Activated CD4-positive, alpha-beta T cell treated with anti-CD3 and anti-CD28 coated beads for 48 hours (primary cell): ENCODE measurements around the gene MELTF.

Source experiments
- DNase-seq: peaks from one replicate; pipeline ENCODE4 v3.0.0-alpha.2; 2020

The MELTF gene

DNA sequence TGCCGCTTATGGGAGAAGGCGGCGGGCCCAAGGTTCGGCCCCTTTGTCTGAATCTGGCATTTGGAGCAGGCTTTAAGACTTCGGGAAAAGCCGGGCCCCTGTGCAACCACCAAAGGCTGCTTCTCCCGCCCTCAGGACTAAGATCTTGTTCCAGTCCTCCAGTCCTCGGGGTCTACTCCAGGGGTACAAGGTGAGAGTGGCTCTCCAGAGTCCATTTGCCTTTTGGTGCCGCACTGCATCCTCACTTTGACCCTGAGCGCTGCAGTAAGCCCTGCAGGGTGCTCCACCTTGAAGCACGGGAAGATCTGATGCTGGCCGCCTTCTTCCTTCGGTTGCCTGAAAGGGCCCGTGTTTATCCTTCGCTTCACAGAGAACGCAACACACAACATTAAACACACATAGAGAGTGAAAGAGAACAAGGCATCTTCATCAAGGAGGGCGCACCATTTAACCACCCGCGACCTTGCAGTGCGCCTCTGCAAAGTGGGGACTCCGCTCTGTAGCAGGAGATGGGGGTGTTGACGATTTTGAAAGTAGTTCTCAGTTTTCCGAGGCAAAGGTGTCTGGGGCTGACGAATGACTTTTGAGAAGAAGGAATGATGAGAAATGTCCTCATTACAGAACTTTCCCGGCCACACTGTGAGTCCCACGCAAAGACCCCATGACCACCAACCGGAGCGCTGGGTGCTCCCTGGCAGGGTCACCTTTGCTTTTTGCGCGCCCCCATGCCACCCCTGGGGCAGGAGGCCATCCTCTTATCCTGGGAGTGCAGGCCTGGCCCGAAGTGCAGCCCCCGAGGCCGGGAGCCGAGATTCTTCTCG lies 62.0 kb downstream of the MELTF start:
- DNase-seq = no peak

DNA sequence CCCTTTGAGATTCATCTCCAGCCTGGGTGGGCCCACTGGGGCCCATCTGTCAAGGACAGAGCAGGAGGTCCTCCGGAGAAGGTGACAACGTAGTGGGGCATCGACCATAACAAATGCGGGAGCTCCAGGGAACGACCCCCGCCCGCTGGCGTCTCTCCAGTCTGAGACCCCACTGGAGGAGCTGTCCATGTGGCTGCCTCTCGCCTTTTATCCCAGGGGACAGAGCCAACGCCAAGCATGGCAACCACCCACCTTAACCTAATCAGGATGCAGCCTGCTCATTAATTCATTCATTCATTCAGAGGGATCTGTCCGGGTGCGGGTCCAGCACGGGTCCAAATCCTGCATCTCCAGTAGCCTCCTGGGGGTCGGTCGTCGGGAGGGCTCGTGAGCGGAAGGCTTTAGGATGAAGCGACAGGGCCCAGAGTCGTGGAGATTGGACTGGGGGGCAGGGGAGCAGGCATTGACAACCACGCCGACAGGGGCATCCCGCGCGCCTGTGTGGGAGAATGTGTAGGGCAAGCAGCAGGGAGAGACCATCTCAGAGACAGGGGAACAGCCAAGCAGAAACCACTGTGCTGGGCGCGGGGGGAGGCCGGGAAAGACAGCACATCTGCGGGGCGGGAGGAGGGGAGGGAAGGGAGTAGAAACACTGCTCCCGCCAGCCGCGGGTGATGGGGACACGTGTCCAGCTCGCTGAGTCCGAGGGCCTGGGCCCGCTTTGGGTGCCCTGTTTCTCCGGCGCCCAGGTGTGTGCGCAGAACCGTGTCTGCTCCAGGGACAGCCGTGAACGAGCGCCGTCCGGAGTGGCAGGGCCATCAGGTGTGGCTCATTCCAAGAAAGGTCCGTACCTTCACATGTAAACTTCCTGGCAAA lies 62.9 kb downstream of the MELTF start:
- no peak for DNase-seq

DNA sequence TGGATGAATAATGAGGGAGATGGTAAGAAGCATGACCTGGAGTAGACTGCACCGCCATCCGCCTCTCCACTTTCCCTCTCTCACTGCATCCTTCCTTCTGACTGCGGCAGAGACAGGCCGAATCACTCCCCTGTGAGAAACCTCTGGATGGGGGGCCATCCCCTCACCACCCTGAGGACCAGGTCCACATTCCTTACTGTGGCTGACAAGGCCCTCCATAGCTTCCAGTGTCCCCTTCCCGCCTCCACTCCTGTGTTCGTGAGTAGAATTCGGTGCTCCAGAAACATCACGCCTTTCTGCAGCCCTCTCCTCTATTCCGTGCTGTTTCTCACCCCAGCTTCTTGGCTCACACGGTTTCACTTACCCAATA lies 63.8 kb downstream of the MELTF start:
- DNase-seq = no peak

DNA sequence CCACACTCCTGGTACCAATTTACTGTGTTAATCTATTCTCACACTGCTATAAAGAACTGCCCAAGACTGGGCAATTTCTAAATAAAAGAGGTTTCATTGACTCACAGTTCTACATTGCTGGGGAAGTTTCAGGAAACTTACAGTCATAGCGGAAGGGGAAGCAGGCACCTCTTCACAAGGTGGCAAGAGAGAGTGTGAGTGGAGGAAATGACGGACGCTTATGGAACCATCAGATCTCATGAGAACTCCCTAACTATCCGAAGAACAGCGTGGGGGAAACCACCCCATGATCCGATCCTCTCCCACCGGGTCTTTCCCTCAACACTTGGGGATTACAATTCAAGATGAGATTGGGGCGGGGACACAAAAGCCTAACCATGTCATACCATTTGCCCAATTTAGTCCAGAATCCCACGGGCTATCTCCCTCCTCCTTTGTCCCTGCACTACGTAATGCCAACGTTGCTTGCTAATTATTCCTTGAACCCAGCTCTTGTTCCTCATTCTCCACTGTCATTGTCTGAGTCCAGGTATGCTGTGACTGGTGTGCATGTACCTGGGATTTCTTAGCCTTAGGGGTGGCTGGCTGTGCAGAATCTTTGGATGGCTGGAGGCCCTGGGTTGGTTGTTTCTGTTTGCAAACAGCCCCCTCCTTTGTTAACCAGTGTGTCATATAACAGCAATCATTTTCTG lies 64.4 kb downstream of the MELTF start:
- DNase-seq = no peak

DNA sequence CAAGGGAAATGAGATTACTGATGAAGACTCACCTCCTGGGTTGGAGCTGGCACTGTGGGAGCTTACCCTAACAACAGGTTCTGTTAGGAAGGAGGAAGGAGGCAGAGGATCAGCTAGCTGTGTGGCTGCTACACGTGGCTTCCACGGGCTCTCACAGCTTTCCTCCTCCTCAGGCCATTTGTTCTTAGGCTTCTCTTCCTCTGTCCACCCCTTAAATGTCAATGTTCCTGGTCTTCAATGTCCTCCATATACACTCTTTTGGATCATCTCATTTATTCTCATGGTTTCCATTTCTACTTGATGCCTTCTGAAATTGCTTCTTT lies 66.0 kb downstream of the MELTF start:
- no peak for DNase-seq

DNA sequence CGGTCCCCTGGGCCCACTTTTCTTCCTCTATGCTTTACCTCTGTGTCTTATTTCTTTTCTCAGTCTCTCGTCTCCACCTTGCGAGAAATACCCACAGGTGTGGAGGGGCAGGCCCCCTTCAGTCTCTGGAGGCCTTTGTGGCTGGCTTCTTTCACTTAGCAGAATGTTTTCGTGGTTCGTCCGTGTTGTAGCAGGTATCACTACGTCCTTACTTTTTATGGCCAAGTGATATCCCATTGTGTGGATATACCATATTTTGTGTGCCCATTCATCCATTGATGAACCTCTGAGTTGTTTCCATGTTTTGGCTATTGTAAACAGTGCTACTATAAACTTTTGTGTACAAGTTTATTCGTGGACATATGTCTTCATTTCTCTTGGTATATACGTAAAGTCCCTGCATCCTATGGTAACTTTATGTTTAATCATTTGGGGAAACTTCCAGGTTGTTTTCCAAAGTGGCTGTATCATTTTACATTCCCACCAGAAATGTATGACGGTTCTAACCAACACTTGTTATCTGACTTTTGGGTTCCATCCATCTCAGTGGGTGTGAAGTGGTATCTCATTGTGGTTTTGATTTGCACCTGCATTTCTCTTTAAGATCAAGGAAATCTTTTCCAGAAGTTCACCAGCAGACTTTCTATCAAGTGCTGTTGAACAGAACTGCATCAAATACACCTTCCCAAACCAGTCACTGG lies 66.5 kb downstream of the MELTF start:
- DNase-seq = no peak

DNA sequence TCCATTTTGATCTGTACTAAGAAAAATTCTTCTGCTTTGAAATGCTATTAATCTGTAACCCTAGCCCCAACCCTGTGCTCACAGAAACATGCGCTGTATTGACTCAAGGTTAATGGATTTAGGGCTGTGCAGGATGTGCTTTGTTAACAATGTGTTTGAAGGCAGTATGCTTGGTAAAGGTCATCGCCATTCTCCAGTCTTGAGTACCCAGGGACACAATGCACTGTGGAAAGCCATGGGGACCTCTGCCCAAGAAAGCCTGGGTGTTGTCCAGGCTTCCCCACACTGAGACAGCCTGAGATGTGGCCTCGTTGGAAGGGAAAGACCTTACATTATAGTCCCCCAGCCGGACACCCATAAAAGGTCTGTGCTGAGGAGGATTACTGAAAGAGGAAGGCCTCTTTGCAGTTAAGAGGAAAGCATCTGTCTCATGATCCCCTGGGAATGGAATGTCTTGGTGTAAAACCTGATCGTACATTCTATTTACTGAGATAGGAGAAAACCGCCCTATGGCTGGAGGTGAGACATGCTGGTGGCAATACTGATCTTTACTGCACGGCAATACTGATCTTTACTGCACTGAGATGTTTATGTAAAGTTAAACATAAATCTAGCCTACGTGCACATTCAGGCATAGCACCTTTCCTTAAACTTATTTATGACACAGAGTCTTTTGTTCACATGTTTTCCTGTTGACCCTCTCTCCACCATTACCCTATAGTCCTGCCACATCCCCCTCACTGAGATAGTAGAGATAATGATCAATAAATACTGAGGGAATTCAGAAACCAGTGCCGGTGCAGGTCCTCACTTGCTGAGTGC lies 67.3 kb downstream of the MELTF start:
- DNase-seq = no peak

DNA sequence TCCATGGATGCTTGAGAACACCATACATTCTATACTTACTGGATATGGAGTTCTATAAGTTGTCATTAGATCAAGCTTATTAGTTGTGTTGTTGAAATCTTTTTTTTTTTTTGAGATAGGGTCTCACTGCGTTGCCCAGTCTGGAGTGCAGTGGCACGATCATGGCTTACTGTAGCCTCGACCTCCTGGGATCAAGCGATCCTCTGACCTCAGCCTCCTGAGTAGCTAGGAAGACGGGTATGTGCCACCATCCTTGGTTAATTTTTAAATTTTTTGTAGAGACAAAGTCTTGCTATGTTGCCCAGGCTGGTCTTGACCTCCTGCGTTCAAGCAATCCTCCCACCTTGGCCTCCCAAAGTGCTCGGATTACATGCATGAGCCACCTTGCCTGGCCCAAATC lies 74.8 kb downstream of the MELTF start:
- no peak for DNase-seq
